ENCODE results near the gene GDNF. TPM values are rescaled to one million over a fixed set of nuclear protein-coding genes. Genes with fewer than 3 reads are reported as not detected.

GDNF gene
- total RNA-seq, 1 donor from 2014 or later, result 0.57 TPM

DNA sequence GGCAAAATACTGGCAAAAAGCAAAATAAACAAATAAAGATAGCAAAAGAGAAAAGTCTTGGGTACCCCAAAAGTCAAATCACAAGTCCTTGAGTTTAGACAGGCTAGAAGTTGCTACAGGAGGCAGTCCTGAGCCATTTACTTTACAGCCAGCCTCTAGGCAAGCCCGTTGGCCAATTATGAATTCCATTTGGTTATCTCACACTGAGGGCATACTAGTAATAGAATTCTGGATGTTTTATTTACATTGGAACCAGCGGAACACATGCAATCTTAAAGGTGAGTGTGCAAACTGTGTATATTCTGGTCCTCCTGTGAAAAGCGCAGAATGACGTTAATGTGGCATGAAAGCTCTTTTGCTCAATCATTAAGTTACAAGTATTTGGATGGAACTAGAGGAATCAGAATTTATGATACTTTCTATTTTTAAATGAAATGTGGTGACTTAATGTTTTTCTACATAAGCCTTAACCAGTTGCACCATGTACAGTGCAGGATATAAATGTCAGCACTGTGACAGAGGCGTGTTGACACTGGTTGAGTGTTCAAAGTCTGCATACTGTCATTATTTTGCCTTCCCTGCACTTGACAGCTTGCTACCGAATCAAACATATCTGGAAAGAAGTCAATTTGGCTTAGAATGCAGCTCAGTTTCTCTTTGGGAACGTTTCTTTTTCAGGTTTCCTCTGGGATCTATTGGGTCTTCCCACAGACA lies 7.9 kb downstream of the GDNF start:
- no peak for DNase-seq (ENCODE audit: low spot score, unreplicated experiment)
- H3K27ac Mint-ChIP-seq, result no peak overlapping the region

GRCh38 chr5:37830348-37830747 lies 9.5 kb downstream of the GDNF start:
- Mint-ChIP-seq H3K4me3 (ENCODE audit: low read depth) (no peak overlapping the region), H3K4me1 (ENCODE audit: low read depth) (peaks cover 1% of the 10 kb centered on the region), H3K27me3 (peaks cover 56% of the 10 kb centered on the region), H3K9me3 (ENCODE audit: low read depth) (no peaks in the 10 kb centered on the region), H3K36me3 (ENCODE audit: insufficient read depth) (no peaks in the 10 kb centered on the region), H3K27ac (no peak overlapping the region)
- no peak for DNase-seq (ENCODE audit: low spot score, unreplicated experiment)
- no peak for TF ChIP-seq CTCF (IDR thresholded peaks at IDR 0.05; ENCODE audit: unreplicated experiment)

More for the DNA sequence above, 7.9 kb downstream of the GDNF start:
- no peak for TF ChIP-seq CTCF (IDR thresholded peaks at IDR 0.05; ENCODE audit: unreplicated experiment)
- Mint-ChIP-seq H3K4me3 (ENCODE audit: low read depth) (no peak overlapping the region), H3K36me3 (ENCODE audit: insufficient read depth) (no peaks in the 10 kb centered on the region), H3K4me1 (ENCODE audit: low read depth) (peaks cover 2% of the 10 kb centered on the region), H3K9me3 (ENCODE audit: low read depth) (no peaks in the 10 kb centered on the region), H3K27me3 (peaks cover 70% of the 10 kb centered on the region)

GRCh38 chr5:37825334-37825915 lies 14.4 kb downstream of the GDNF start:
- Mint-ChIP-seq H3K36me3 (ENCODE audit: insufficient read depth) (no peaks in the 10 kb centered on the region), H3K4me3 (ENCODE audit: low read depth) (no peak overlapping the region), H3K4me1 (ENCODE audit: low read depth) (no peaks in the 10 kb centered on the region), H3K9me3 (ENCODE audit: low read depth) (no peaks in the 10 kb centered on the region), H3K27me3 (peaks cover 12% of the 10 kb centered on the region), H3K27ac (no peak overlapping the region)
- DNase-seq (ENCODE audit: low spot score, unreplicated experiment), result no peak
- no peak for TF ChIP-seq CTCF (IDR thresholded peaks at IDR 0.05; ENCODE audit: unreplicated experiment)

DNA sequence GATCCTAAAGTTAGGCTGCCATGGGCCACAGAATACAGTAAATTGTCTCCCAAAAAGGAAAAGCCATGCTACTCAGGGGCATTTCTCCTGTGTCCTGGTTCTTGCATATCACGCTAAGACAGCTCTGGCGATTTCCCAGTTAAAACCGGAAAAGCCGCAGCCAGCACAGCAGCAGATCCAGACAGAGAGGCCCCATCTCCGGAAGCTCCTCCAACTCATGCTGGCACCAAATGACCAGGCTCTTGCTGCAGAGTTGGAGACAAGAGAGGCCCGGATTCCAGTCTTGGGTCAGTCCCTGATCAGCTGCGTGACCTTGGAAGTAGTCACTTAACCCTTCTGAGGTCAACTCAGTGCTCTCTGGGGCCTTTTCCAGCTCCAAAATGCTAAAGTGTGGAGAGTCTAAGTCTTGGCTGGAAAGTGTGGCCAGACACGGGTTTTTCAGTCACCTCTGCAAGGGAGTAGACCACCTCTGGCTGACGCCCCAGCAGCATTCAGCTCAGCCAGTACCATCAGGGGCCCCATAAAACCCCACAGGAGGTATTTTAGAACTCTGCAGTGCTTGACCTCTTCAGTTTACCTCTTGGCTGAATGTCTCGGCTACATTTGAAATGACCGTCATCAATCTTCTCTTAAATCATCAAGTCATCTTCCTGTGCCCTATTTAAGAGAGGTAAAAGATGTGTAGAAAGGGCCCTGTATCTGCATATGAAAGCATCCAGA lies 16.2 kb downstream of the GDNF start:
- no peak for DNase-seq (ENCODE audit: low spot score, unreplicated experiment)

More for the DNA sequence above, 16.2 kb downstream of the GDNF start:
- peaks cover 2% of the 10 kb centered on the region for H3K27me3 Mint-ChIP-seq
- H3K4me1 Mint-ChIP-seq (ENCODE audit: low read depth), result no peaks in the 10 kb centered on the region
- H3K4me3 Mint-ChIP-seq (ENCODE audit: low read depth), result no peak overlapping the region
- TF ChIP-seq CTCF (IDR thresholded peaks at IDR 0.05; ENCODE audit: unreplicated experiment), result no peak
- H3K36me3 Mint-ChIP-seq (ENCODE audit: insufficient read depth), result no peaks in the 10 kb centered on the region
- H3K27ac Mint-ChIP-seq, result no peak overlapping the region
- H3K9me3 Mint-ChIP-seq (ENCODE audit: low read depth), result no peaks in the 10 kb centered on the region

Data from progenitor cell of endocrine pancreas (in vitro differentiated cells).